ENCODE measurements around the gene ALX3. TPM values are rescaled to one million over a fixed set of nuclear protein-coding genes. Genes with fewer than 3 reads are reported as not detected.

Gene ALX3
- total and polyA plus RNA-seq, 2 of the 4 experiments (the other 2 are of a cell fraction), result not detected

- TF ChIP-seq USF2 (IDR thresholded peaks at IDR 0.05; ENCODE audit: low read depth, low read length), result no peak
These were observed 14.0 kb upstream of the ALX3 start (continued) for GRCh38 chr1:110084227-110085078.

DNA sequence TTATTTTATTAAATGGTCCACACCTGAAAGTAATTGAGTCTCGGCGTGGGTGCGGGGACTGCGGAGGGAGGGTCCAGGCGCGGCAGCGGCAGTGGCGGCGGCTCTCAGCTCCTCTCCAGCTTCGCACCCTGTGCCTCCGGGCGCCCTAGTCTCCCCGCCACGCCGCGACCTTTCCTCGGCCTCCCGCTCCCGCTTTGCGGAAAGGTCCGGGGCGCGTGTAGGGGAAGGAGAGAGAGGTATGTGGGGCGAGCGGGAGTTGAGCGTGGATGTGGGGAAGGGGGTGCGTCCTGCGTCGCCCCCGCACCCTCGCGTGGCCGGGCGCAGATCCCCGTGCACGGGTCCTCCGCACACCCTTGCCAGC lies 13.4 kb upstream of the ALX3 start:
- H3K4me1 ChIP-seq (ENCODE audit: control insufficient read depth, insufficient read depth, low read length), result no peaks in the 10 kb centered on the region; the same call in none of the 2 replicates
- H4K91ac ChIP-seq (ENCODE audit: insufficient read depth, low read depth, low read length), result no peak overlapping the region
- intact Hi-C loops (cut with micrococcal nuclease), result loop anchor here (2.0 kb wide), 1 partner anchor 31 kb away; no protein-coding TSS in a partner anchor
- H2AK9ac ChIP-seq (replicated peaks; ENCODE audit: low read depth, low read length, poor library complexity), result no peak overlapping the region
- DNase-seq, result no peak
- no peak overlapping the region for H3K23ac ChIP-seq (ENCODE audit: low read depth, low read length)
- ATAC-seq (ENCODE audit: low read depth), result no peak
- TF ChIP-seq USF2 (IDR thresholded peaks at IDR 0.05; ENCODE audit: low read depth, low read length) (no peak), FOS (IDR thresholded peaks at IDR 0.05; ENCODE audit: low read depth, low read length) (no peak), RFX5 (IDR thresholded peaks at IDR 0.05; ENCODE audit: low read depth, low read length) (no peak), RCOR1 (IDR thresholded peaks at IDR 0.05; ENCODE audit: insufficient replicate concordance, low read length) (no peak)
- no peak overlapping the region for H2BK120ac ChIP-seq (ENCODE audit: low read depth, low read length)
- no peak overlapping the region for H3K14ac ChIP-seq (replicated peaks; ENCODE audit: low read depth, low read length)
- no peaks in the 10 kb centered on the region for H4K20me1 ChIP-seq (ENCODE audit: insufficient read depth, low read length)
- no peak overlapping the region for H3K18ac ChIP-seq (ENCODE audit: low read depth, low read length)
- H3K56ac ChIP-seq (ENCODE audit: extremely low read depth, insufficient read depth, low read length), result no peak overlapping the region
- no peak overlapping the region for H2BK5ac ChIP-seq (ENCODE audit: low read depth, low read length, poor library complexity, severe bottlenecking)
- H3K4me3 ChIP-seq (ENCODE audit: insufficient read depth, low read depth, low read length), result no peak overlapping the region
- H3K9ac ChIP-seq (ENCODE audit: low read depth, low read length), result no peak overlapping the region
- BruUV-seq (replicated peaks), result no TSS peak
- H2BK20ac ChIP-seq (ENCODE audit: low read depth, low read length), result no peak overlapping the region
- H3K79me1 ChIP-seq (ENCODE audit: low read depth in 1 of 2, low read length in 2 of 2), result no peaks in the 10 kb centered on the region
- ChIA-PET CTCF (interaction anchor here (0.6 kb wide), 1 partner anchor 15 kb away, joined by 3 read pairs; no protein-coding TSS in a partner anchor), POLR2A (ENCODE audit: unreplicated experiment) (no interaction called here)
- H3K4ac ChIP-seq (ENCODE audit: low read depth, low read length), result no peak overlapping the region
- peak overlapping the region; percentile 88 for H3K4me2 ChIP-seq (ENCODE audit: low read depth, low read length)
- no peak overlapping the region for H3K27ac ChIP-seq (ENCODE audit: insufficient read depth, low read length)
- peaks cover 83% of the 10 kb centered on the region for H3K27me3 ChIP-seq (ENCODE audit: control insufficient read depth, insufficient read depth, low read length)
- in situ Hi-C loops (cut with MboI; ENCODE audit: low sequenced_read_pairs), result no loop called here
- H3K9me1 ChIP-seq (ENCODE audit: insufficient read depth, low read length), result no peaks in the 10 kb centered on the region
- dilution Hi-C loops (cut with HindIII; ENCODE audit: low sequenced_read_pairs, unreplicated experiment), result no loop called here
- H2AK5ac ChIP-seq (ENCODE audit: low read depth, low read length), result no peak overlapping the region
- peak overlapping the region; percentile 79 for H2AFZ ChIP-seq (replicated peaks; ENCODE audit: low read length, poor library complexity)
- H2BK15ac ChIP-seq (ENCODE audit: low read depth, low read length), result no peak overlapping the region
- H3K9me3 ChIP-seq (ENCODE audit: control insufficient read depth, insufficient read depth, low read length), result peaks cover 9% of the 10 kb centered on the region
- WGBS, 2 experiments (ENCODE audit: extremely low coverage in 2 of 2, insufficient read length in 1 of 2), result no CpG with 5 or more reads among the region's 37 CpGs
- H3K36me3 ChIP-seq (ENCODE audit: control insufficient read depth, insufficient read depth, low read length), result no peaks in the 10 kb centered on the region
- H4K8ac ChIP-seq (ENCODE audit: low read depth in 2 of 2, low read length in 2 of 2), result no peak overlapping the region
- no peak overlapping the region for H4K5ac ChIP-seq (ENCODE audit: low read depth, low read length)
